ENCODE data around the gene RHPN2.
A peak's percentile ranks its signal among the peaks of the same experiment; 100 is the strongest.
"Not testable (repeated sequence)": the region's sequence is repeated elsewhere in the genome, so short reads cannot be mapped to it uniquely, and the experiment has no call there.

The RHPN2 gene

GRCh38 chr19:32982488-32982887 lies 82.2 kb downstream of the RHPN2 start:
- not testable (repeated sequence) for ATAC-seq; H3K36me3 Mint-ChIP-seq; H3K4me3 Mint-ChIP-seq; H3K27ac Mint-ChIP-seq; DNase-seq (ENCODE audit: low spot score in 2 of 2); H3K4me1 Mint-ChIP-seq; H3K9me3 Mint-ChIP-seq

GRCh38 chr19:32979807-32980206 lies 84.9 kb downstream of the RHPN2 start:
- H3K4me1 Mint-ChIP-seq; ATAC-seq; DNase-seq (ENCODE audit: low spot score in 2 of 2); H3K27ac Mint-ChIP-seq; H3K4me3 Mint-ChIP-seq; H3K9me3 Mint-ChIP-seq: not testable (repeated sequence)
- peaks cover 16% of the 10 kb centered on the region for H3K36me3 Mint-ChIP-seq

DNA sequence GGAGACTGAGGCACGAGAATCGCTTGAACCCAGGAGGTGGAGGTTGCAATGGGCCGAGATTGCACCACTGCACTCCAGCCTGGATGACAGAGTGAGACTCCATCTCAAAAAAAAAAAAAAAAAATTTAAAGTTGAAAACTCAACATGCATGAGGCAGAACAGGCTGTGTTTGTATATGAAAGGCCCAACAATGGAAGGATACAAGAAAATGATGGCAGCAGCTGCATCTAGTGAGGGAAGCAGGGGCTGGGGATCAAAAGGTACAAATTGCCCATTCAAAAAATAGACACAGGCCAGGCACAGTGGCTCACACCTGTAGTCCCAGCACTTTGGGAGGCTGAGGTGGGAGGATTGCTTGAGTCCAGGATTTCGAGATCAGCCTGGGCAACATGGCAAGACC lies 86.9 kb downstream of the RHPN2 start:
- DNase-seq (ENCODE audit: low spot score in 2 of 2); H3K27ac Mint-ChIP-seq; ATAC-seq; H3K4me3 Mint-ChIP-seq; H3K4me1 Mint-ChIP-seq; H3K9me3 Mint-ChIP-seq: not testable (repeated sequence)
- peaks cover 16% of the 10 kb centered on the region for H3K36me3 Mint-ChIP-seq

DNA sequence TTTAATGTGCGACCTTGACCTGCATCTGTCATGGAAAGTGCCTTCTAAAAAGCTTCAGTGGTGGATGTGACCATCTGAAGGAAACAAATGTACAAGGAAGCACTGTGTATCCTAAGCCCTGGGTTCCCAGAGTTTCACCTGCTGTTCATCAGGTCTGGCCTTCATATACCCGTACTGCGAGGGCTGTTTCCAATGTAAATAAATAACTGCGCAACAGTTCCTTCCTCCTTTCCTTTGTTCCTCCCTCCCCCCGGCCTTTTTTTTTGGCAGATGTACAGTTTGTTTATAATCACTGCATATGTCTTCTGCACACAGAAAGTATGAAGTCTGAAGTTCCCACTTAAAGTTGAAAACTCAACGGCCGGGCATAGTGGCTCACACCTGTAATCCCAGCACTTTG lies 87.4 kb downstream of the RHPN2 start:
- H3K36me3 Mint-ChIP-seq = peaks cover 16% of the 10 kb centered on the region
- no peaks in the 10 kb centered on the region for H3K9me3 Mint-ChIP-seq
- DNase-seq (ENCODE audit: low spot score in 2 of 2) (no peak), ATAC-seq (no peak)
- H3K4me3 Mint-ChIP-seq = no peak overlapping the region
- peaks cover 9% of the 10 kb centered on the region for H3K4me1 Mint-ChIP-seq
- H3K27ac Mint-ChIP-seq = no peak overlapping the region

GRCh38 chr19:32976223-32976805 lies 88.4 kb downstream of the RHPN2 start:
- Mint-ChIP-seq H3K4me3 (no peak overlapping the region), H3K4me1 (peaks cover 19% of the 10 kb centered on the region), H3K36me3 (peaks cover 25% of the 10 kb centered on the region), H3K27ac (no peak overlapping the region), H3K9me3 (no peaks in the 10 kb centered on the region)
- ATAC-seq (no peak), DNase-seq (ENCODE audit: low spot score in 2 of 2) (peak; percentile 52 to 79)

DNA sequence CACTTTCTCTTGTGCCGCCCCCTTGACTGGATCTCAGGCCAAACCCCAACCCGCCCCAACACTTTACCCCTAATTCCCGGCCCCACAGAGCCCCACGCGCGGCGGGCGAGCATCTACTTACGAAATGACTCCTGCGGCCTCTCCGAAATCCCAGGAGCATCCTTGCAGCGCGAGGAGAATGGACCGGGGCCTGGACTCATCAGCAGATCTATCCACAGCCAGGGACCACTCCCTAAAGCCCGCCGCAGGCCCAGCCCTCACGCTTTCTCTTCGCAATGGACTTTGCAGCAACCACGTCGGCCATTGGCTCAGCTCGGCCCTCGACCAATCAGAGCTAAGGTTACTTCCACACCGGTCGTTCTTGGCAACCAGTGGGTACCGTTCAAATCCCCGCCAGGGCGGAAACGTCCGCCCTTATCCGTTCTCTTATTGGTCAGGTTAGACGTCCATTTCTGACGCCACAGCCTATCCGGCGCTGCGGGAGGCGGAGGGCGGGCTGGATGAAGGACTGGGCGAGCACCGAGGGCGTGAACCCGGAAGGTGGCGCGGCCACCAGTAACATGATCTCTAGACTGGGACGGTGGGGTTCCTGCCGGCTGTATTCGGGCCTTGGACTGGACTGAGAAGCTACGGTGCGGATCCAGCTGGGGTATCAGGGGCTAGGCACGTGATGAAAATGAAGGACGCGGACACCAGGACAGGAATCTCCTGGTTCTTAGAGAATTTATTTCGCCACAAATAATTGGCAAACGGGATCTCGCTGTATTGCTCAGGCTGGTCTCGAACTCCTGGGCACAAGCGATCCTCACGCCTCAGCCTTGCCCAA lies 92.8 kb downstream of the RHPN2 start, which contains the start of the genes CEP89 and FAAP24:
Gene CEP89, minus strand, starts transcription at position 244 of the 826 bp plus-strand sequence. Its CDS starts 84 bp downstream, at position 160.
Gene FAAP24, plus strand, starts transcription at position 528 of the 826 bp plus-strand sequence. CDS start 955 bp downstream, outside the sequence.
- H3K4me3 Mint-ChIP-seq = peak within 1 kb of the TSS; percentile 99
- H3K4me1 Mint-ChIP-seq = peaks cover 30% of the 10 kb centered on the region
- H3K36me3 Mint-ChIP-seq = peaks cover 18% of the 10 kb centered on the region
- H3K27ac Mint-ChIP-seq = peak within 1 kb of the TSS; percentile 96
- ATAC-seq (peak; percentile 99), DNase-seq (ENCODE audit: low spot score in 2 of 2) (peak; percentile 89 to 97)
- no peaks in the 10 kb centered on the region for H3K9me3 Mint-ChIP-seq

GRCh38 chr19:32971012-32971595 lies 93.6 kb downstream of the RHPN2 start:
- peaks cover 26% of the 10 kb centered on the region for H3K4me1 Mint-ChIP-seq
- H3K9me3 Mint-ChIP-seq = no peaks in the 10 kb centered on the region
- H3K36me3 Mint-ChIP-seq = peaks cover 10% of the 10 kb centered on the region
- peak overlapping the region; percentile 96 for H3K27ac Mint-ChIP-seq
- ATAC-seq (no peak), DNase-seq (ENCODE audit: low spot score in 2 of 2) (no peak)
- peak overlapping the region; percentile 99 for H3K4me3 Mint-ChIP-seq

DNA sequence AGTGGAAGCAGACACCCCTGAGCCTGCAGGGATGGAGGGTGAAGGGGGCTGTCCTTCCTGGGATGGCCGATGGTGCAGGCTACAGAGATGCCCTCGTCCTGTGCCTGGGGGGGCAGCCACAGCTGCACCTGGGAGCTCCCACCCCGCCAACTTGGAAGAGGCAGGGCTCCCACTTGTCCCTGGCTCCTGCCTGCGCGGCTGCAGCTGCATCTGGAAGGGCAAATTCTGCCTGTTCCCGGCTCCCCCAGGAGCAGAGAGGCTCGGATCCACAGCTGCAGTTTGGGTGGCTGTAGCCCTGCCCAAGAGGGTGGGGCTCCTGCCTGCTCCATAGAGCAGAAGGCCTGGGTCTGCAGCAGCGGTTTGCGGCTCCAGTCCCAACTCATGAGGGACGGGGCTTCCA lies 95.1 kb downstream of the RHPN2 start:
- Mint-ChIP-seq H3K9me3 (no peaks in the 10 kb centered on the region), H3K4me1 (peaks cover 21% of the 10 kb centered on the region), H3K4me3 (no peak overlapping the region), H3K36me3 (peaks cover 18% of the 10 kb centered on the region), H3K27ac (no peak overlapping the region)
- ATAC-seq (no peak), DNase-seq (ENCODE audit: low spot score in 2 of 2) (no peak)

GRCh38 chr19:32966750-32967149 lies 97.9 kb downstream of the RHPN2 start:
- ATAC-seq (no peak), DNase-seq (ENCODE audit: low spot score in 2 of 2) (no peak)
- Mint-ChIP-seq H3K4me3 (no peak overlapping the region), H3K9me3 (no peaks in the 10 kb centered on the region), H3K4me1 (peaks cover 16% of the 10 kb centered on the region), H3K36me3 (peaks cover 30% of the 10 kb centered on the region), H3K27ac (no peak overlapping the region)

- Mint-ChIP-seq H3K9me3 (no peaks in the 10 kb centered on the region), H3K36me3 (peaks cover 67% of the 10 kb centered on the region), H3K4me1 (no peaks in the 10 kb centered on the region), H3K4me3 (no peak overlapping the region), H3K27ac (no peak overlapping the region)
- no peak for ATAC-seq
- no peak for DNase-seq (ENCODE audit: low spot score in 2 of 2)
Measured at GRCh38 chr19:32945260-32945659, 119.4 kb downstream of the RHPN2 start.

DNA sequence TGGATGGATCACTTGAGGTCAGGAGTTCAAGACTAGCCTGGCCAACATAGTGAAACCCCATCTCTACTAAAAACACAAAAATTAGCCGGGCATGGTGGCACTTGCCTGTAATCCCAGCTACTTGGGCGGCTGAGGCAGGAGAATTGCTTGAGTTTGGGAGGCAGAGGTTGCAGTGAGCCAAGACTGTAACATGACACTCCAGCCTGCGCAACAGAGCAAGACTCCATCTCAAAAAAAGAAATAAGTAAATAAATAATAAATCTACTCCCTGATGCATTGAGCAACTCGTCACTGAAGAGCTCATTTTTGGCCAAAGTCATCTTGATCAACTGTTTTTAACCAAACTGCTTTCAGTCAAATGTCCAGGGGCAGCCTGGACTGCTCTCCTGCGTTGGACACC lies 123.4 kb downstream of the RHPN2 start:
- not testable (repeated sequence) for H3K9me3 Mint-ChIP-seq; H3K27ac Mint-ChIP-seq; H3K4me3 Mint-ChIP-seq; H3K4me1 Mint-ChIP-seq; ATAC-seq; DNase-seq (ENCODE audit: low spot score in 2 of 2)
- peaks cover 50% of the 10 kb centered on the region for H3K36me3 Mint-ChIP-seq

DNA sequence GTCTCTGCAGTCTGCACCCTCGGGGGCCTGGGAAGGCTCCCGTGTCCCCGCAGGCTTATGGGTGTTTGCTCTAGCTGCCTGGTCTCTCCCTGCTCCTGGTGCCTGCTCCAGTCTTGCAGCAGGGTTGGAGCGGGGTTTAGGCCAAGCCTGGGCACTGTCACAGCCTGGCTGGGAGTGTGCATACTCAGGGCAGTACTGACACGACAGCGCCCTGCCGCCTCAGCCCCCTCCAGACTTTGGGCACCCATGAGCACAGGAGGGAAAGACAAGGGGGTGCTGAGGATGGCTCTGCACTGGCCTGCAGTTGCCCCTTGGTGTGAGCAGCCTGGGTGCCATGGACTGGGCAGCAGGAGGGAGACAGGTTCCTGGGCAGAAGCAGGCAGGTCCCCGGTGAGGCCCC lies 128.6 kb downstream of the RHPN2 start:
- DNase-seq (ENCODE audit: low spot score in 2 of 2) = no peak
- Mint-ChIP-seq H3K27ac (no peak overlapping the region), H3K9me3 (no peaks in the 10 kb centered on the region), H3K4me1 (peaks cover 8% of the 10 kb centered on the region), H3K36me3 (peaks cover 26% of the 10 kb centered on the region), H3K4me3 (no peak overlapping the region)
- ATAC-seq = peak; percentile 11

DNA sequence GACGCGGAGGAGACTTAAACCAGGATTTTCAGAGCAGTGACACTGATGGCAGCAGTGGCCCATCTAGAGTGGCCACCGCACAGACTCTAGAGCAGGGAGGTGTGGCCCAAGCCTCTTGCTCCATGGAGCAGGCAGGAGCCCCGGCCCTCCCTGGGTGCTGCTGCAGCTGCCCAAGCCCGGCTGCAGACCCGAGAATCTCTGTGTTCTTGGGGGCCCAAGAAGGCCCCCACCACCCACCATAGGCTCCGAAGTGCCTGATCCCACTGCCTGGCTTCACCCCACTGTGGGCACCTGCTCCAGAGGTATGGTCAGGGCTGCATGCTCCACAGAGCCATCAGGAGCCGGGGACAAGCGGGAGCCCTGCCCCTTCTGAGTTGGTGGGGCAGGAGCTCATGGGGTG lies 129.1 kb downstream of the RHPN2 start:
- no peak overlapping the region for H3K27ac Mint-ChIP-seq
- H3K9me3 Mint-ChIP-seq = no peaks in the 10 kb centered on the region
- ATAC-seq = peak; percentile 13
- H3K4me3 Mint-ChIP-seq = no peak overlapping the region
- no peak for DNase-seq (ENCODE audit: low spot score in 2 of 2)
- H3K4me1 Mint-ChIP-seq = peaks cover 8% of the 10 kb centered on the region
- H3K36me3 Mint-ChIP-seq = peaks cover 30% of the 10 kb centered on the region

GRCh38 chr19:32933571-32933970 lies 131.1 kb downstream of the RHPN2 start:
- DNase-seq (ENCODE audit: low spot score in 2 of 2) (no peak), ATAC-seq (no peak)
- H3K9me3 Mint-ChIP-seq = peaks cover 2% of the 10 kb centered on the region
- peaks cover 32% of the 10 kb centered on the region for H3K36me3 Mint-ChIP-seq
- H3K4me3 Mint-ChIP-seq = no peak overlapping the region
- H3K27ac Mint-ChIP-seq = peak overlapping the region; percentile 17
- H3K4me1 Mint-ChIP-seq = peaks cover 8% of the 10 kb centered on the region

- Mint-ChIP-seq H3K36me3 (peaks cover 37% of the 10 kb centered on the region), H3K4me1 (peaks cover 8% of the 10 kb centered on the region), H3K27ac (no peak overlapping the region), H3K4me3 (no peak overlapping the region), H3K9me3 (peaks cover 5% of the 10 kb centered on the region)
- no peak for ATAC-seq
- no peak for DNase-seq (ENCODE audit: low spot score in 2 of 2)
Measured at GRCh38 chr19:32930567-32930966, 134.1 kb downstream of the RHPN2 start.

All from stimulated activated effector memory CD8-positive, alpha-beta T cell treated with anti-CD3 and anti-CD28 coated beads, Interleukin-12 subunit alpha, Interleukin-12 subunit beta, amount 100 ng/mL, for 72 hours (primary cell).